GM23248 (cell line): ENCODE data around the gene STARD4. TPM values are rescaled to one million over a fixed set of nuclear protein-coding genes. Genes with fewer than 3 reads are reported as not detected.

Experiments
- DNase-seq: peaks from one replicate; pipeline ENCODE4 v3.0.0-alpha.2; 2015
- H2AFZ ChIP-seq: fragments of 200-600 bp; sonication (generic); 2 replicates; pipeline ENCODE4 v1.6.1; 2016; ENCODE audit warnings: antibody characterized with exemption
- H3F3A ChIP-seq: fragments of 200-600 bp; sonication (generic); 2 replicates; pipeline ENCODE4 v1.6.1; 2016; ENCODE audit warnings: mild to moderate bottlenecking, antibody characterized with exemption, mixed run types; ENCODE audit not compliant: insufficient read depth
- H3K27ac ChIP-seq: fragments of 200-600 bp; sonication (generic); 2 replicates; pipeline ENCODE4 v1.5.1; 2016; ENCODE audit warnings: mild to moderate bottlenecking
- H3K27me3 ChIP-seq: fragments of 200-600 bp; sonication (generic); replicated peaks from 2 replicates; pipeline ENCODE4 v1.6.1; 2016; ENCODE audit warnings: mild to moderate bottlenecking; ENCODE audit not compliant: insufficient read depth
- H3K36me3 ChIP-seq: fragments of 200-600 bp; sonication (generic); 2 replicates; pipeline ENCODE4 v1.6.1; 2016; ENCODE audit warnings: low read depth, mild to moderate bottlenecking
- H3K4me1 ChIP-seq: fragments of 200-600 bp; sonication (generic); 2 replicates; pipeline ENCODE4 v1.6.1; 2016; ENCODE audit warnings: mild to moderate bottlenecking; ENCODE audit not compliant: insufficient read depth
- H3K4me2 ChIP-seq: fragments of 200-600 bp; sonication (generic); one replicate; pipeline ENCODE4 v1.6.1; 2016; ENCODE audit warnings: mild to moderate bottlenecking; ENCODE audit not compliant: unreplicated experiment
- H3K4me3 ChIP-seq: fragments of 200-600 bp; sonication (generic); 2 replicates; pipeline ENCODE4 v1.5.1; 2016; ENCODE audit warnings: mild to moderate bottlenecking
- H3K79me2 ChIP-seq: fragments of 200-600 bp; sonication (generic); 2 replicates; pipeline ENCODE4 v1.6.1; 2016; ENCODE audit warnings: mild to moderate bottlenecking; ENCODE audit not compliant: insufficient read depth
- H3K9ac ChIP-seq: fragments of 200-600 bp; sonication (generic); 2 replicates; pipeline ENCODE4 v1.6.1; 2016; ENCODE audit warnings: mild to moderate bottlenecking
- H3K9me2 ChIP-seq: fragments of 200-600 bp; sonication (generic); 2 replicates; pipeline ENCODE4 v1.6.1; 2016; ENCODE audit warnings: mixed run types, mild to moderate bottlenecking, moderate library complexity; ENCODE audit not compliant: insufficient read depth
- H3K9me3 ChIP-seq: fragments of 200-600 bp; sonication (generic); one replicate; pipeline ENCODE4 v1.6.1; 2017; ENCODE audit warnings: low read depth
- H4K20me1 ChIP-seq: fragments of 200-600 bp; sonication (generic); 2 replicates; pipeline ENCODE4 v1.6.0; 2016; ENCODE audit not compliant: insufficient read depth
- EZH2 ChIP-seq: fragments of 200-600 bp; sonication (generic); IDR thresholded peaks from 2 replicates; pipeline ENCODE4 v1.6.1; 2018; ENCODE audit warnings: antibody characterized with exemption, mild to moderate bottlenecking; ENCODE audit not compliant: insufficient read depth, poor library complexity, severe bottlenecking
- EZH2phosphoT487 ChIP-seq: fragments of 200-600 bp; sonication (generic); IDR thresholded peaks from 2 replicates; pipeline ENCODE4 v1.6.1; 2018; ENCODE audit warnings: antibody characterized with exemption, moderate library complexity, mild to moderate bottlenecking, low read depth; ENCODE audit not compliant: insufficient read depth
- WGBS, 2 experiments: methylation state at CpG; one replicate each; pipeline ENCODE4 v1.1.6; 2015 to 2017; ENCODE audit warnings: low lambda C conversion rate in 2 of 2, low coverage in 1 of 2; ENCODE audit errors: missing lambda C conversion rate in 2 of 2; 5-methylcytosine and 5-hydroxymethylcytosine counted together
- in situ Hi-C: fragments of 300-500 bp; cut with MboI; formaldehyde crosslinking; loops from 2 replicates; pipeline ENCODE4 v1.15.0; 2020
- polyA plus RNA-seq: library from polyadenylated mRNA; unstranded; fragments of >200 nt; fragmentation: Nextera tagmentation; extraction: Ambion mirVana; gene quantifications from 2 replicates; pipeline ENCODE4 v1.2.1, GENCODE V29; 2016
- total RNA-seq: library from RNA; depleted of rRNA; stranded (reverse); fragments of >200 nt; shearing (Covaris generic); gene quantifications from 2 replicates; pipeline ENCODE4 v1.2.3, GENCODE V29; 2014; rRNA removed

Gene STARD4
- total and polyA plus RNA-seq, 2 experiments from 2014 or later: 21.1 to 45.3 TPM

DNA sequence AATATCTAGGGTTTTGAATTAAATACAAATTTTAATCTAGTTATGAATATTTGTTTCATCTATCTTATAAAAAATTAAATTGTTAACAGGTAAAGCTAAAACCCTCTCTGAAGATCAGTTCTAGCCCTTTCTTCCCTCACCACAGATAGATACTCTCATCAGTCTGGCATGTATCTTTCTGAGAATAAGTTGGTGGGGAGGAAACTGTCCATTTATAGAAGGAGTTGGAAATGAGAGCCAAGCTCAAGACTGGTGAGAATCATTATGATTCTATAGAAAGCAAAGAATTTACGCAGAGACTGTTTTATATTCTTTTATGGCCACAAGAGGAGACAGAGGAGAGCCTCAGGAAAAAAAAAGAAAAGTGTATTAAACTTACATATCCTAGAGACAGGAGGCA, 59.0 kb downstream of the STARD4 start:
- H3K27ac ChIP-seq: peak overlapping the region; percentile 67
- DNase-seq: peak; percentile 59
- H3K79me2 ChIP-seq: no peaks in the 10 kb centered on the region
- H3K27me3 ChIP-seq: no peaks in the 10 kb centered on the region
- no peaks in the 10 kb centered on the region for H3K9me3 ChIP-seq
- 0 out of 2 replicates have a peak overlapping the region, but pooled peaks have one; percentile 25 for H3K9ac ChIP-seq
- H3F3A ChIP-seq: peaks cover 14% of the 10 kb centered on the region
- peak overlapping the region; percentile 56 for H3K4me2 ChIP-seq
- peaks cover 24% of the 10 kb centered on the region for H3K4me1 ChIP-seq
- in situ Hi-C loops: no loop called here
- TF ChIP-seq EZH2 (no peak), EZH2phosphoT487 (no peak)
- WGBS, 2 experiments: 76 to 80% methylated on average over 1 of the region's 1 CpG
- H2AFZ ChIP-seq: 0 out of 2 replicates have a peak overlapping the region, but pooled peaks have one; percentile 12
- no peaks in the 10 kb centered on the region for H4K20me1 ChIP-seq
- no peaks in the 10 kb centered on the region for H3K36me3 ChIP-seq
- H3K4me3 ChIP-seq: peak overlapping the region; percentile 39
- H3K9me2 ChIP-seq: no peaks in the 10 kb centered on the region

DNA sequence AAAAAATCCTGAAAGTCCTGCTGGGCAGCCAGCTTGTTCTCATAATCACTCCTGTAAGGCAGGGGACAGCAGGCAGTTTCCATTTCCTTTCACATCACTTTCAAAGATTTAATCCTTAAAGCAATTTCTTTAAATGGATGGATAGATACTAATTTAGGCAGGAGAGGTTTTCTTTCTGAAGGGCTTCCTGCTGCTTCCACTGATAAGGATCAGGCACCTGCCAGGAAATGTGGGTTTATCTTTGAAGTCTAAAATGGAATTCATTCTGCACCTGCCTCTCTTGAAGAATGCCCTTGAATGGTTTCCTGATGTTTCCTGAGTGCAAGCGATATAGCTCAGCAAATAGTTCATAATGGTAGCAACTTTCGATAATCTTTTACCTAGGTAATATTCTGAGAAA, 64.5 kb downstream of the STARD4 start:
- H3K9ac ChIP-seq: no peak overlapping the region
- peaks cover 13% of the 10 kb centered on the region for H3K4me1 ChIP-seq
- no peak overlapping the region for H3K4me2 ChIP-seq
- H3K27me3 ChIP-seq: no peaks in the 10 kb centered on the region
- H3K9me3 ChIP-seq: no peaks in the 10 kb centered on the region
- in situ Hi-C loops: no loop called here
- TF ChIP-seq EZH2phosphoT487: no peak
- TF ChIP-seq EZH2: no peak
- H4K20me1 ChIP-seq: no peaks in the 10 kb centered on the region
- no peaks in the 10 kb centered on the region for H3K36me3 ChIP-seq
- H3K4me3 ChIP-seq: no peak overlapping the region
- H3K79me2 ChIP-seq: no peaks in the 10 kb centered on the region
- DNase-seq: no peak
- H2AFZ ChIP-seq: no peak overlapping the region
- no peak overlapping the region for H3K27ac ChIP-seq
- no peaks in the 10 kb centered on the region for H3K9me2 ChIP-seq
- 23 to 31% methylated on average over 2 of the region's 2 CpGs for WGBS, 2 experiments
- H3F3A ChIP-seq: no peaks in the 10 kb centered on the region; the same call in 1 of the 2 replicates

DNA sequence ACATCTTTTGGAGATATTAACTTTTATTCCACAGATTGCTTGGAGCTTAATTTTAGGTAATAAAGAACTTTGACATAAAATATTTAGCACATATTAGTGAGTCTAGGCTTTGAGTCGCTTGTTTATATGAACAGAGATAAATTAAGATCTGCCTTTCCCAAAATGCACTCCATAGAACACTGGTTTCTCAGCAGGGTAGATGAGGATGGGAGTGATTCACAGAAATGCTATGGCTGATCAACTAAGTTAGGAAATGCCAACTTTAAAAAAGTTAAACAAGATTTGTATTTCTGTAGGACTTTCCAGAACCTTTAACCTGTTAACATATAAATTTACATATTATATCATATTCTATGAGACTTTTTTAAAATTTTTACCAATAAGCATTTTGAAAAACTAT, 65.2 kb downstream of the STARD4 start:
- Histone ChIP-seq H3K79me2 (no peaks in the 10 kb centered on the region), H3K9me3 (no peaks in the 10 kb centered on the region), H3K9ac (no peak overlapping the region), H3F3A (no peaks in the 10 kb centered on the region), H3K27me3 (no peaks in the 10 kb centered on the region), H4K20me1 (no peaks in the 10 kb centered on the region), H3K4me2 (no peak overlapping the region), H3K9me2 (no peaks in the 10 kb centered on the region), H3K27ac (no peak overlapping the region), H3K4me1 (peaks cover 10% of the 10 kb centered on the region), H3K4me3 (no peak overlapping the region), H3K36me3 (no peaks in the 10 kb centered on the region), H2AFZ (peak overlapping the region; percentile 9; the same call in 1 of the 2 replicates)
- peak; percentile 42 for DNase-seq
- TF ChIP-seq EZH2 (no peak), EZH2phosphoT487 (no peak)
- in situ Hi-C loops: no loop called here
- WGBS, 2 experiments: 30 to 40% methylated on average over 1 of the region's 1 CpG

Other genes with a start within 250 kb of the STARD4 start
- gene NREP, start 244.7 kb upstream of the STARD4 start, total RNA-seq: 1,282 and 1,485 TPM in 2 replicates
- gene NREP, start 244.7 kb upstream of the STARD4 start, polyA plus RNA-seq: 1,378 and 1,415 TPM in 2 replicates